Stimulated activated CD8-positive, alpha-beta memory T cell treated with anti-CD3 and anti-CD28 coated beads, Interleukin-7, amount 100 ng/mL, for 48 hours (primary cell): ENCODE measurements around the gene DNAJA4.

Experiments
- DNase-seq, 2 donors: peaks; one replicate each; pipeline ENCODE4 v3.0.0-alpha.2; 2020; ENCODE audit warnings: low read depth in 1 of 2; ENCODE audit errors: extremely low read depth in 1 of 2

DNAJA4 gene

GRCh38 chr15:78313383-78313782 lies 49.0 kb downstream of the DNAJA4 start:
- no peak for DNase-seq

GRCh38 chr15:78314181-78314581 lies 49.8 kb downstream of the DNAJA4 start:
- DNase-seq = no peak

GRCh38 chr15:78315686-78316282 lies 51.4 kb downstream of the DNAJA4 start:
- DNase-seq = no peak

- no peak for DNase-seq
These were observed 52.1 kb downstream of the DNAJA4 start for GRCh38 chr15:78316283-78317083.

- no peak for DNase-seq
These were observed 52.9 kb downstream of the DNAJA4 start for GRCh38 chr15:78317145-78317836.

- no peak for DNase-seq
These were observed 55.2 kb downstream of the DNAJA4 start for GRCh38 chr15:78319588-78319987.

- no peak for DNase-seq
These were observed 55.8 kb downstream of the DNAJA4 start for GRCh38 chr15:78320183-78320582.

- DNase-seq = no peak
These were observed 56.7 kb downstream of the DNAJA4 start for GRCh38 chr15:78321041-78321570.

GRCh38 chr15:78321786-78322185 lies 57.4 kb downstream of the DNAJA4 start:
- no peak for DNase-seq

- no peak for DNase-seq
These were observed 57.9 kb downstream of the DNAJA4 start for GRCh38 chr15:78322243-78322642.

GRCh38 chr15:78322724-78323521 lies 58.6 kb downstream of the DNAJA4 start:
- no peak for DNase-seq

GRCh38 chr15:78323693-78324092 lies 59.3 kb downstream of the DNAJA4 start:
- DNase-seq = no peak

GRCh38 chr15:78324144-78324543 lies 59.8 kb downstream of the DNAJA4 start:
- DNase-seq = no peak

GRCh38 chr15:78325092-78325843 lies 60.9 kb downstream of the DNAJA4 start:
- no peak for DNase-seq

GRCh38 chr15:78327466-78327865 lies 63.1 kb downstream of the DNAJA4 start:
- no peak for DNase-seq

GRCh38 chr15:78329625-78330024 lies 65.3 kb downstream of the DNAJA4 start:
- no peak for DNase-seq
